ENCODE data around the gene PTX4. TPM values are rescaled to one million over a fixed set of nuclear protein-coding genes. Genes with fewer than 3 reads are reported as not detected.

Gene PTX4
- total RNA-seq, 1 donor from 2014 or later = 1.0 TPM

DNA sequence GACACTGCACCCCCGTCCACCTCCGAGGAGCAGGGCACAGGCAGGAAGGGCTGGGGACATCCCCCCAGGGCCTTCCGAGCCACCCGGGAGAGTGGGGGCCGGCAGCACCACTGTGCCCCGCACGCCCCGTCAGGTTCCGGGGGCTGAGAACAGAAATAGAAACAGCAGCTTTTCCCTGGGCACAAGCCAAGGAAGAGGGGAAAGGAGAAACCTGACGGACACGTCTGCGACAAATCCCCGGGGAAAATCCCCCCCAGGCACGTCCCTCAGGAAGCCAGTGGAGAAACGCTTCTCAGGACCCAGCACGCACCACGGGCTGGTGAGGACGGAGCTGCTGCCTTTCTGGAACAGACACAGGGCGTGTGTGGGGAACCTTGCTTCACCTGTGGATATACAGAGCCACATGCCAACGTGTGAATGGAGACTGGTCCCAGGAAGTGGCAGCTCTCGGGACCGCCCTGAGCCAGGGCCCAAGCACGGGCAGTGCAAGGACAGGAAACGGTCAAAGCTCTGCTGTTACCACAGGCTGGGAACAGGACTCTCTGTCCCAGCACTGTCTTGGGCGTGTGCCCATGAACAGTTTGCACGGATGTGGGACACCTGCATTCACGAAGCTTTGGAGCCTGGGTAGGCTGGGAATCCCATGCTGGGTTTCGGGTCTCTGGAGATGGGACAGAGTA, 43.5 kb upstream of the PTX4 start:
- Histone ChIP-seq H3K4me3 (ENCODE audit: low read length in 3 of 3) (peak overlapping the region; percentile 33 to 41 (median 38)), H3K27ac (ENCODE audit: low read depth, low read length) (peak overlapping the region; percentile 87), H3K36me3 (ENCODE audit: control insufficient read depth in 3 of 3, insufficient read depth in 3 of 3, low read length in 3 of 3) (peaks cover under 1 to 11% (median 4%) of the 10 kb centered on the region in 3 donors), H3K9me3 (ENCODE audit: control insufficient read depth in 3 of 3, low read length in 3 of 3) (no peaks in the 10 kb centered on the region), H3K4me1 (ENCODE audit: control insufficient read depth in 3 of 3, insufficient read depth in 3 of 3, low read length in 3 of 3) (peaks cover 43 to 60% (median 51%) of the 10 kb centered on the region in 3 donors), H3K9ac (ENCODE audit: low read depth in 1 of 3, low read length in 3 of 3) (peak overlapping the region; percentile 45 to 79 (median 65)), H3K27me3 (ENCODE audit: control insufficient read depth in 3 of 3, insufficient read depth in 3 of 3, low read length in 3 of 3) (no peaks in the 10 kb centered on the region)

- H3K9ac ChIP-seq (ENCODE audit: low read depth in 1 of 3, low read length in 3 of 3) = peak overlapping the region in 2 of 3 donors; percentile 60 to 65
- H3K27ac ChIP-seq (ENCODE audit: low read depth, low read length) = peak overlapping the region; percentile 87
- H3K27me3 ChIP-seq (ENCODE audit: control insufficient read depth in 3 of 3, insufficient read depth in 3 of 3, low read length in 3 of 3) = no peaks in the 10 kb centered on the region
- peaks cover 0 to 6% (median under 1%) of the 10 kb centered on the region in 3 donors for H3K36me3 ChIP-seq (ENCODE audit: control insufficient read depth in 3 of 3, insufficient read depth in 3 of 3, low read length in 3 of 3)
- no peaks in the 10 kb centered on the region for H3K9me3 ChIP-seq (ENCODE audit: control insufficient read depth in 3 of 3, low read length in 3 of 3)
- peak overlapping the region in 1 of 3 donors; percentile 29 for H3K4me3 ChIP-seq (ENCODE audit: low read length in 3 of 3)
- H3K4me1 ChIP-seq (ENCODE audit: control insufficient read depth in 3 of 3, insufficient read depth in 3 of 3, low read length in 3 of 3) = peaks cover 37 to 55% (median 48%) of the 10 kb centered on the region in 3 donors
Measured at GRCh38 chr16:1531638-1531910, 42.8 kb upstream of the PTX4 start.

- Histone ChIP-seq H3K36me3 (ENCODE audit: control insufficient read depth in 3 of 3, insufficient read depth in 3 of 3, low read length in 3 of 3) (peaks cover 0 to 4% (median 0%) of the 10 kb centered on the region in 3 donors), H3K9ac (ENCODE audit: low read depth in 1 of 3, low read length in 3 of 3) (peak overlapping the region in 1 of 3 donors; percentile 60), H3K4me3 (ENCODE audit: low read length in 3 of 3) (peak overlapping the region in 1 of 3 donors; percentile 41), H3K27me3 (ENCODE audit: control insufficient read depth in 3 of 3, insufficient read depth in 3 of 3, low read length in 3 of 3) (no peaks in the 10 kb centered on the region), H3K4me1 (ENCODE audit: control insufficient read depth in 3 of 3, insufficient read depth in 3 of 3, low read length in 3 of 3) (peaks cover 34 to 51% (median 47%) of the 10 kb centered on the region in 3 donors), H3K27ac (ENCODE audit: low read depth, low read length) (peak overlapping the region; percentile 87), H3K9me3 (ENCODE audit: control insufficient read depth in 3 of 3, low read length in 3 of 3) (no peaks in the 10 kb centered on the region)
Measured at GRCh38 chr16:1530883-1531637, 42.3 kb upstream of the PTX4 start.

DNA sequence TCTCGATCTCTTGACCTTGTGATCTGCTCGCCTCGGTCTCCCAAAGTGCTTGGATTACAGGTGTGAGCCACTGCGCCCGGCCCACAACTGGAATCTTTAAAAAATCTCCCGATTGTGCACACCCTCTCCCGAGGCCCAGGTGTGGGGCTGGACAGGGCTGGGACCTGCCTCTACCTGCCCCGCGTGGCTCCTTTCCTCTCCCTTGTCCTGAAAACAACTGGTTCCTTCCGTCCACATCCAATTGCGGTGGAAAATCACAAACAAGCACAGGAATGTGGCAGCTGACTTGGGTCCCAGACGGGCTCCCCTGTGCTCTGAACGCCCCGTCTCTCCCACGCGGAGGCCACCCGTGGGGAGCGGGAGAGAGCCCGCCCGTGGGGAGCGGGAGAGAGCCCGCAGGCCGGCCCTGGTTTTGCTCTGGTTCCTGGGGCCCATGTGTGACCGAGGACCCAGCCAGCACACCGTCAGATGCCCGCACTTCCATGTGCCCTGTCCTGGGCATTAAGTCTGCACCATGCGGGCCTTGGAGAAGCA, 41.7 kb upstream of the PTX4 start:
- H3K9ac ChIP-seq (ENCODE audit: low read depth in 1 of 3, low read length in 3 of 3) = peak overlapping the region in 1 of 3 donors; percentile 60
- H3K27ac ChIP-seq (ENCODE audit: low read depth, low read length) = peak overlapping the region; percentile 87
- H3K9me3 ChIP-seq (ENCODE audit: control insufficient read depth in 3 of 3, low read length in 3 of 3) = no peaks in the 10 kb centered on the region
- no peaks in the 10 kb centered on the region for H3K27me3 ChIP-seq (ENCODE audit: control insufficient read depth in 3 of 3, insufficient read depth in 3 of 3, low read length in 3 of 3)
- peak overlapping the region in 1 of 3 donors; percentile 35 for H3K4me3 ChIP-seq (ENCODE audit: low read length in 3 of 3)
- peaks cover 33 to 50% (median 46%) of the 10 kb centered on the region in 3 donors for H3K4me1 ChIP-seq (ENCODE audit: control insufficient read depth in 3 of 3, insufficient read depth in 3 of 3, low read length in 3 of 3)
- peaks cover 0 to 4% (median 0%) of the 10 kb centered on the region in 3 donors for H3K36me3 ChIP-seq (ENCODE audit: control insufficient read depth in 3 of 3, insufficient read depth in 3 of 3, low read length in 3 of 3)

- H3K27ac ChIP-seq (ENCODE audit: low read depth, low read length) = no peak overlapping the region
- no peaks in the 10 kb centered on the region for H3K36me3 ChIP-seq (ENCODE audit: control insufficient read depth in 3 of 3, insufficient read depth in 3 of 3, low read length in 3 of 3)
- no peaks in the 10 kb centered on the region for H3K9me3 ChIP-seq (ENCODE audit: control insufficient read depth in 3 of 3, low read length in 3 of 3)
- peaks cover 27 to 50% (median 45%) of the 10 kb centered on the region in 3 donors for H3K4me1 ChIP-seq (ENCODE audit: control insufficient read depth in 3 of 3, insufficient read depth in 3 of 3, low read length in 3 of 3)
- H3K9ac ChIP-seq (ENCODE audit: low read depth in 1 of 3, low read length in 3 of 3) = no peak overlapping the region
- H3K27me3 ChIP-seq (ENCODE audit: control insufficient read depth in 3 of 3, insufficient read depth in 3 of 3, low read length in 3 of 3) = no peaks in the 10 kb centered on the region
- H3K4me3 ChIP-seq (ENCODE audit: low read length in 3 of 3) = no peak overlapping the region
Measured at GRCh38 chr16:1528921-1529537, 40.3 kb upstream of the PTX4 start.

DNA sequence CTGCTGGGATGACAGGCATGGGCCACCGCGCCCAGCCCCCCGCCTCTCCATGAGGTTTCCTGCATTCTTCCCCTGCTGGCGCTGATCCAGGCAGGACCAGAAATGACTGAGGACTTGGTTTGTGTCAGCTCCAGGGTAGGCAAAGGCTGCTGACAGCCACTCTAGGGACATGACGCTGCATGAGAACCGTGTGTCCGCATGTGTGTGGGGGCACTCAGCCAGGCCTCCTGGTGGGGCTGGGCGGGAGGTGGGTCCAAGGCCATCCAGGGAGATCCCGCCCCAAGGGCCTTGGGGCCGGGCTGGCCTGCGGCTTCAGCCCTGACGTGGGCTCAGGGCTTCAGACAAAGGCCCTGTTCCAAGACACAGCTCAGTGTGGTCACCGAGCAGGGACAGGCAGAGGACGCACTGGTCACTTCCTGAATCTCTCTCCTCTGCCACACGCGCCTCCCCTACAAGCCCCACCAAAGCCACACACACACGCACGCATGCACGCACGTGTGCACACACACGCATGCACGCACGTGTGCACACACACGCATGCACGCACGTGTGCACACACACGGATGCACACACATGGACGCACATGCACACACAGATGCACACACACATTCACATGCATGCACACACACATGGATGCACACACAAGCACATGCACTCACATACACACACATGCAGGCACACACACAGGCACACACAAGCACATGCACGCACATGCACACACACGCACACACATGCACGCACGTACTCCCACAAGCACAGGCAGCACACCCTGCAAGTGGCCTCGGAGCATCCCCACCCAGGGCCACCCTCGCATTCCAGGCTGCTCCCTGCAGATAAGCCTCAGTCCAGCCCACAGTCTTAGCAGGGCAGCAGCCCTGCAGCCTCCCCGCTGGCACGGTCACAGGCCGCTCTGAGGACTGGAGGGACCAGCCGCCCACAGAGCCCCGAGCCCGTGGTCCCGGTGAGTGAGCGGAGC, 39.4 kb upstream of the PTX4 start:
- Histone ChIP-seq H3K27me3 (ENCODE audit: control insufficient read depth in 3 of 3, insufficient read depth in 3 of 3, low read length in 3 of 3) (no peaks in the 10 kb centered on the region), H3K27ac (ENCODE audit: low read depth, low read length) (no peak overlapping the region), H3K36me3 (ENCODE audit: control insufficient read depth in 3 of 3, insufficient read depth in 3 of 3, low read length in 3 of 3) (peaks cover 0 to 2% (median 0%) of the 10 kb centered on the region in 3 donors), H3K9ac (ENCODE audit: low read depth in 1 of 3, low read length in 3 of 3) (no peak overlapping the region), H3K4me1 (ENCODE audit: control insufficient read depth in 3 of 3, insufficient read depth in 3 of 3, low read length in 3 of 3) (peaks cover 27 to 48% (median 42%) of the 10 kb centered on the region in 3 donors), H3K4me3 (ENCODE audit: low read length in 3 of 3) (peak overlapping the region in 1 of 3 donors; percentile 13), H3K9me3 (ENCODE audit: control insufficient read depth in 3 of 3, low read length in 3 of 3) (no peaks in the 10 kb centered on the region)

DNA sequence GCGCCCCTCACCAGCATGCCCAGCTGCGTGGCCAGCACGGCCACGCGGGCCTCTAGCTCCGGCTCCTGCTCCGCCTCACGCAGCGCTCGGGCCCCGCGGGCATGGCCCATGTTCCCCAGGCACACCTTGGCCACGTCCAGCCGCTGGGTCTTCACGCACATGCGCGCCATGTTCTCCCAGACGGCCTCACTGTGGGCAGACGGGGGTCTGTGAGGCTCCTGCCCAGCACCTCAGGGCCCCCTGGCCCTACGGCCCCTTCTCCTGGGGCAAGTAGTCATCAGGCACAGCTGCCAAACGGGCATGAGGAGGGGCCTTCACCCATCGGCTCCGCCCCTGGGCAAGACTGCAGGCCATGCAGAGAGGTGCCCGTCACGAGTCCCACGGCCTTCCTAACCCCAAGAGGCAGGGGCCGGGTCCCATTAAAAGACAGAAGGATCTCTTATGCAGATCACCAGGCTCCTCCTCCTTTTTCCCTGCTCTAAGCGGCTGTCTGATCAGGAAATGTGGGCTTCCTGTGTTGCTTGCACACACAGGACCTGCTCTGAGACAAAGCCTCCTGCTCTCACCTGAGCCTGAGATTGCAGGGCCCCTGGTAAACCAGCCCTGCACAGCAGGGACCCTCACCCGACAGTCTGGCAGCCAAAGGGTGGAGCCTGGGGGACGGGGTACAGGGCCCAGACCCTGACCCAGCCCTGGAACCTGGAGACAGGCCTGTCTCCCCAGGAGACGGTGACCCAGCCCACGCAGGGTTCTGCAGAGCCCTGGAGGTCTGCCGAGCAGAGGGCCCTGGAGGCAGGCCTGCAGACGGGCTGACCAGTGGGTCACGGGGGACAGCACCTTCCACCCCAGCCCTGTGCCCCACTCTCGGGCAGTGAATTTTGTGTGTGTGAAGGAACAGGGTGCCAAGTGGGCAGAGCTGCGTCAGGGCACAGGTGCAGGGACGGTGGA, 38.1 kb upstream of the PTX4 start:
- Histone ChIP-seq H3K4me1 (ENCODE audit: control insufficient read depth in 3 of 3, insufficient read depth in 3 of 3, low read length in 3 of 3) (peaks cover 15 to 35% (median 30%) of the 10 kb centered on the region in 3 donors), H3K27ac (ENCODE audit: low read depth, low read length) (no peak overlapping the region), H3K9ac (ENCODE audit: low read depth in 1 of 3, low read length in 3 of 3) (no peak overlapping the region)

GRCh38 chr16:1525871-1526607, 37.3 kb upstream of the PTX4 start:
- Histone ChIP-seq H3K36me3 (ENCODE audit: control insufficient read depth in 3 of 3, insufficient read depth in 3 of 3, low read length in 3 of 3) (peaks cover 0 to 2% (median 0%) of the 10 kb centered on the region in 3 donors), H3K4me1 (ENCODE audit: control insufficient read depth in 3 of 3, insufficient read depth in 3 of 3, low read length in 3 of 3) (peaks cover 9 to 27% (median 21%) of the 10 kb centered on the region in 3 donors), H3K9ac (ENCODE audit: low read depth in 1 of 3, low read length in 3 of 3) (no peak overlapping the region), H3K27ac (ENCODE audit: low read depth, low read length) (no peak overlapping the region), H3K4me3 (ENCODE audit: low read length in 3 of 3) (no peak overlapping the region), H3K9me3 (ENCODE audit: control insufficient read depth in 3 of 3, low read length in 3 of 3) (no peaks in the 10 kb centered on the region), H3K27me3 (ENCODE audit: control insufficient read depth in 3 of 3, insufficient read depth in 3 of 3, low read length in 3 of 3) (no peaks in the 10 kb centered on the region)

More for the DNA sequence above, 38.1 kb upstream of the PTX4 start:
- Histone ChIP-seq H3K9me3 (ENCODE audit: control insufficient read depth in 3 of 3, low read length in 3 of 3) (no peaks in the 10 kb centered on the region), H3K36me3 (ENCODE audit: control insufficient read depth in 3 of 3, insufficient read depth in 3 of 3, low read length in 3 of 3) (peaks cover 0 to 2% (median 0%) of the 10 kb centered on the region in 3 donors), H3K4me3 (ENCODE audit: low read length in 3 of 3) (no peak overlapping the region), H3K27me3 (ENCODE audit: control insufficient read depth in 3 of 3, insufficient read depth in 3 of 3, low read length in 3 of 3) (no peaks in the 10 kb centered on the region)

Data from skeletal muscle tissue (tissue), 4 donors.